Mucosa of rectum (tissue), 2 donors: ENCODE results near the gene CRB2.

Experiments
- H3K27ac ChIP-seq, 2 donors: one replicate each; pipeline ENCODE4 v1.7.0; 2013; ENCODE audit warnings: inconsistent platforms in 2 of 2, low read depth in 2 of 2, low read length in 2 of 2
- H3K27me3 ChIP-seq, 2 donors: one replicate each; pipeline ENCODE4 v1.7.0; 2013; ENCODE audit warnings: low read length in 2 of 2; ENCODE audit not compliant: control insufficient read depth in 2 of 2, insufficient read depth in 2 of 2
- H3K36me3 ChIP-seq, 2 donors: one replicate each; pipeline ENCODE4 v1.7.0; 2013; ENCODE audit warnings: low read length in 2 of 2; ENCODE audit not compliant: control insufficient read depth in 2 of 2, insufficient read depth in 2 of 2
- H3K4me1 ChIP-seq, 2 donors: one replicate each; pipeline ENCODE4 v1.7.0; 2013; ENCODE audit warnings: low read length in 2 of 2, mild to moderate bottlenecking in 1 of 2; ENCODE audit not compliant: control insufficient read depth in 2 of 2, insufficient read depth in 2 of 2
- H3K4me3 ChIP-seq, 2 donors: one replicate each; pipeline ENCODE4 v1.7.0; 2013; ENCODE audit warnings: low read length in 2 of 2
- H3K9ac ChIP-seq, 2 donors: one replicate each; pipeline ENCODE4 v1.7.0; 2013; ENCODE audit warnings: low read length in 2 of 2, low read depth in 1 of 2, mild to moderate bottlenecking in 1 of 2
- H3K9me3 ChIP-seq, 2 donors: one replicate each; pipeline ENCODE4 v1.7.0; 2013; ENCODE audit warnings: low read length in 2 of 2; ENCODE audit not compliant: control insufficient read depth in 2 of 2
- donor health status: healthy.
- donor health status: Normal muscosa, but diverticular disease.

The CRB2 gene

DNA sequence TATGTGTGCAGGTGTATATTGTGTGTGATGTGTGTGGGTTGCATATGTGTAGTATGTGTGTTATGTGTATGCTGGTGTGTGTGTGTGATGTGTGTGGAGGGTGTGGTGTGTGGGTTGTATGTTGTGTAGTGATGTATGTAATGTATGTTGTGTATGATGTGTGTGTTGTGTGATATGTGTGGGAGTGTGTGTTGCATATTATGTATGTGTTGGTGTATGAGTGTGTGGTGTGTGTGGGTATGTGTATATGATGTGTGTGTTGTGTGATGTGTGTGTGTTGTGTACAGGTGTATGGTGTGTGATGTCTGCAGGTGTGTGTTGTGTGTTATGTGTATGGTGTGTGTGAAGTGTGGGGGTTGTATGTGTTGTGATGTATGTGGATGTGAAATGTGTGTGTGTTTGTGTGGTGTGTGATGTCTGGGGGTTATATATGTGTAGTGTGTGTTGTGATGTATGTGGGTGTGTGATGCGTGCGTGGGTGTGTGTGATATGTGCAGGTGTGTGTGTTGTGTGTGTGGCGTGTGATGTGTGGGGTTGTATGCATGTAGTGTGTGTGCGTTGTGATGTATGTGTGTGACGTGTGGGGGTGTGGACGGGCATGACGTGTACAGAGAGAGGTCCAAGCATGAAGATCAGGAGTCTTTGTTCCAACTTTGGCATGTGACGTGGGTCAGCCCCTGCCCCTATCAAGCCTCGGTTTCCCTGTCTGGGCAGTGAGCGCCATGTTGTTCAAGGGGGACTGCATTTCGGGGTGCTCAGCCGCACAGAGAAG, 8.5 kb upstream of the CRB2 start:
- Histone ChIP-seq H3K9me3 (no peaks in the 10 kb centered on the region), H3K27ac (no peak overlapping the region), H3K9ac (peak overlapping the region in 1 of 2 donors; percentile 23), H3K4me3 (peak overlapping the region in 1 of 2 donors; percentile 6), H3K36me3 (no peaks in the 10 kb centered on the region), H3K4me1 (peaks cover 2 to 3% of the 10 kb centered on the region in 2 donors), H3K27me3 (no peaks in the 10 kb centered on the region)

DNA sequence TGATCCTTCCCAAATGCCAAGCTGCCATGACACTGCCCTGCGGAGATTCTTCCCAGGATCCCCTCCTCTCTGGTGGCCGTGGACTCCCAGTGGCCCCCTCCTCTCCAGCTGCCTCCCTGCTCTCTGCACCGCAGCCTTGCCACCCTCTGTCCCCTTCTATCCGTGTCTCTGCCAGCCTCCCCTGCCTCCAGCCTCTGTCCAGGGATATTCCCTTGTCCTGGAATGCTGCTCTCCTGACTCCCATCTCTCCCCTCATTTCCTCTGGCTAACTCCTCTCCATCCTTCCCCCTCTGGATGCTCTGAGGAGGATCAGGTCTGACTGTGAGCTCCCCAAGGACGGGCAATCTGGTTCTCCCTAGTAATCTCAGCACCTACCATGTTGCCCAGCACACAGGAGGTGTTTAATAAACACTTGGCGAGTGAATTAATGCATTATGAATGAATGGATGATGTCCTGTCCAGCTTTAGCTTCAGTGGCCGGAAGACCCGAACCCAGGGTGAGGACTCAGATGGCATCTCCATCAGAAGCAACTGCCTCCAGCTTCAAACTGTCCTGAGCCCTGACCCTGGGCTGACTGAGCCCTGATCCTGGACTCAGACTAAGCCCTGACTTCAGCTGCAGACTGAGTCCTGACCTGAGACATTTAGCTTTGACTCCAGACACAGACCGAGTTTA, 7.5 kb upstream of the CRB2 start:
- Histone ChIP-seq H3K4me1 (peaks cover 2 to 3% of the 10 kb centered on the region in 2 donors), H3K9me3 (no peaks in the 10 kb centered on the region), H3K9ac (no peak overlapping the region)

GRCh38 chr9:123349033-123349432, 7.0 kb upstream of the CRB2 start:
- no peaks in the 10 kb centered on the region for H3K27me3 ChIP-seq
- H3K9me3 ChIP-seq = no peaks in the 10 kb centered on the region
- no peak overlapping the region for H3K9ac ChIP-seq
- H3K4me3 ChIP-seq = no peak overlapping the region
- H3K27ac ChIP-seq = no peak overlapping the region
- peaks cover 2 to 6% of the 10 kb centered on the region in 2 donors for H3K4me1 ChIP-seq
- no peaks in the 10 kb centered on the region for H3K36me3 ChIP-seq

More for the DNA sequence above, 7.5 kb upstream of the CRB2 start:
- Histone ChIP-seq H3K27ac (no peak overlapping the region), H3K27me3 (no peaks in the 10 kb centered on the region), H3K4me3 (no peak overlapping the region), H3K36me3 (no peaks in the 10 kb centered on the region)

DNA sequence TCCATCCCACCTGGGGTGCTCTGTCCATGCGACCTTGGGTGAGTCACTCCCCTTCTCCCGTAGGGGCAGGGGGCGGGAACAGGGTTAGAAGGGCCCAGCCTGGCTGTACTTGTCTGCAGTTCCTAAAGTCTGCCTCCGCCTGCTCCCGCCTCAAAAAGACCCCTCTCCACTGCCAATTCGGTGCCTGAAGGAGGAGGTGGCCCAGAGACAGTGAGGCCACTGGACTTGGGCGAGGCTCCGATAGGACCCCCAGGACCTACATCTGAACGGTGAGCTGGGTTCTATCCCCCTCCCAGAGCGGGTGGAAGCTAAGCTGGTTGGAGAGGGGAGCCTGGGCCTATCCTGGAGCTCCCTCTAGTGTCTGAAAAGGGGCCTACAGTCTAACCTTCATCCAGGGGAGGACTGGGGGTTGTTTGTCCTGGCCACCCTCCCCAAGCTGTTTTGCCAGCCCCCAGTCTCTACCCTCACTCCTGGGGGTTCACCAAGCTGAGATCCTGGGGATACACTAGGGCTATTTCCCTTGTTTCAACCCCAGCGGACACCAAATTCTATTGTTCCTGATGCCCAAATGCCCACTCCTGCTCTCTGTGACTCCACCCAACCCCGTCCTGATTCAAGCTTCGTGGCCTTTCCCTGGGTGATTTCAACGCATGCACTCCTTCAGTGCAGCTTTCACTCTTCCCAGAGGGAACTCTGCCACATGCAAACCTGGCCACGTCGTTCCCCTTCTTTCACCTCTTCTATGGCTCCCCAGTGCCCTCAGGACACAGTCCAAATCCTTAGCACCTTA, 6.1 kb upstream of the CRB2 start:
- no peak overlapping the region for H3K27ac ChIP-seq
- no peak overlapping the region for H3K4me3 ChIP-seq
- H3K9me3 ChIP-seq = no peaks in the 10 kb centered on the region
- H3K9ac ChIP-seq = no peak overlapping the region
- H3K36me3 ChIP-seq = no peaks in the 10 kb centered on the region
- H3K4me1 ChIP-seq = peaks cover 2 to 6% of the 10 kb centered on the region in 2 donors
- no peaks in the 10 kb centered on the region for H3K27me3 ChIP-seq

DNA sequence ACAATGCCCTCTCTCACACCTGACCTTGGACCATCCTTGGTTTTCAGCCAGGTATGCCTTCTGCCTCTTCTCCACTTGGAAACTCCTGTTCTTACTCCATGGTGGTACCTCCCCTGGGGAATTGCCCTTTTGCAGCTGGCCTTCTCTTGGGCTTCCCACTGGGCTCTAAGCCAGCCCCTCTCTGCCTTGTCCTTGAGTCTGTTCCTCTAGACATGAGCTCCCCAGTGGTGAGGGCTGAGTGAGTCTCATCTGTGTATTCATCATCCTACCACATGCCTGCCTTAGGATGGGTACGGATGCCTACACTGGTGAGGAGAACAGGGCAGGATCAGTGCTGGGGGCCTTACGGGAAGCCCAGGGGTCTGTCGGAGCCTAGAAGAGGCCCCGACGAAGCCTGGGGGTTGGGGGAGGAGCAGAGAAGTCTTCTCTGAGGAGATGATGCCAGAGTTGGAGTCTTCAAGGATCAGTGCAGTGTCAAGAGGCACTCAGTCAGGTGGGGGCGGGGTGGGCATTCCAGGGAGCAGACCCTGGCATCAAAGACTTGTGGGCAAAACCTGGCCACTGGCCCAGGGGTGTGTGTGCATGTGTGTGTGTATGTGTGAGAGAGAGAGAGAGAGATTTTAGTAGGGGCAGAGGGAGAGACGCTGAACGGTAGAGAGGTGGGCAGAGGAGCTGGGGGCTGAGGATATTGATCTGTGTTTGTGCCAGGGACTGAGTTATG, 5.2 kb upstream of the CRB2 start:
- Histone ChIP-seq H3K9me3 (no peaks in the 10 kb centered on the region), H3K27me3 (no peaks in the 10 kb centered on the region), H3K4me3 (no peak overlapping the region), H3K9ac (no peak overlapping the region), H3K27ac (no peak overlapping the region), H3K4me1 (peaks cover 2 to 6% of the 10 kb centered on the region in 2 donors), H3K36me3 (no peaks in the 10 kb centered on the region)

GRCh38 chr9:123353041-123353440, 3.0 kb upstream of the CRB2 start:
- no peaks in the 10 kb centered on the region for H3K9me3 ChIP-seq
- H3K27ac ChIP-seq = no peak overlapping the region
- no peak overlapping the region for H3K9ac ChIP-seq
- no peaks in the 10 kb centered on the region for H3K36me3 ChIP-seq
- no peaks in the 10 kb centered on the region for H3K27me3 ChIP-seq
- peaks cover 2 to 9% of the 10 kb centered on the region in 2 donors for H3K4me1 ChIP-seq
- no peak overlapping the region for H3K4me3 ChIP-seq

GRCh38 chr9:123353984-123354591, 1.9 kb upstream of the CRB2 start:
- Histone ChIP-seq H3K27me3 (no peaks in the 10 kb centered on the region), H3K36me3 (no peaks in the 10 kb centered on the region), H3K9me3 (no peaks in the 10 kb centered on the region), H3K4me3 (no peak overlapping the region), H3K27ac (no peak overlapping the region), H3K4me1 (peaks cover 6 to 9% of the 10 kb centered on the region in 2 donors), H3K9ac (peak overlapping the region in 1 of 2 donors; percentile 0)

GRCh38 chr9:123354806-123355508, 1.0 kb upstream of the CRB2 start:
- Histone ChIP-seq H3K4me3 (no peak overlapping the region), H3K9me3 (no peaks in the 10 kb centered on the region), H3K4me1 (peaks cover 10 to 16% of the 10 kb centered on the region in 2 donors), H3K9ac (no peak overlapping the region), H3K36me3 (no peaks in the 10 kb centered on the region), H3K27me3 (no peaks in the 10 kb centered on the region), H3K27ac (no peak overlapping the region)
